Astrocyte (in vitro differentiated cells and primary cell): ENCODE data around the gene KCNA3.

Experiments used
- EZH2 ChIP-seq: IDR thresholded peaks from 2 replicates; pipeline ENCODE4 v1.6.1; 2012; ENCODE audit warnings: mild to moderate bottlenecking, low read length, inconsistent platforms; ENCODE audit not compliant: insufficient read depth
- TF ChIP-seq, protein P1 (sequence below): IDR thresholded peaks from 2 replicates; pipeline ENCODE4 v1.5.1; 2011; ENCODE audit warnings: low read depth, mild to moderate bottlenecking, inconsistent platforms, low read length, moderate library complexity; ENCODE audit not compliant: insufficient read depth

GRCh38 chr1:110700767-110701166 lies 26.0 kb upstream of the KCNA3 start:
- TF ChIP-seq, protein P1, sequence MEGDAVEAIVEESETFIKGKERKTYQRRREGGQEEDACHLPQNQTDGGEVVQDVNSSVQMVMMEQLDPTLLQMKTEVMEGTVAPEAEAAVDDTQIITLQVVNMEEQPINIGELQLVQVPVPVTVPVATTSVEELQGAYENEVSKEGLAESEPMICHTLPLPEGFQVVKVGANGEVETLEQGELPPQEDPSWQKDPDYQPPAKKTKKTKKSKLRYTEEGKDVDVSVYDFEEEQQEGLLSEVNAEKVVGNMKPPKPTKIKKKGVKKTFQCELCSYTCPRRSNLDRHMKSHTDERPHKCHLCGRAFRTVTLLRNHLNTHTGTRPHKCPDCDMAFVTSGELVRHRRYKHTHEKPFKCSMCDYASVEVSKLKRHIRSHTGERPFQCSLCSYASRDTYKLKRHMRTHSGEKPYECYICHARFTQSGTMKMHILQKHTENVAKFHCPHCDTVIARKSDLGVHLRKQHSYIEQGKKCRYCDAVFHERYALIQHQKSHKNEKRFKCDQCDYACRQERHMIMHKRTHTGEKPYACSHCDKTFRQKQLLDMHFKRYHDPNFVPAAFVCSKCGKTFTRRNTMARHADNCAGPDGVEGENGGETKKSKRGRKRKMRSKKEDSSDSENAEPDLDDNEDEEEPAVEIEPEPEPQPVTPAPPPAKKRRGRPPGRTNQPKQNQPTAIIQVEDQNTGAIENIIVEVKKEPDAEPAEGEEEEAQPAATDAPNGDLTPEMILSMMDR = no peak
- no peak for TF ChIP-seq EZH2
